NB4 (cell line): ENCODE measurements around the gene FAM20B.

Source experiments
- DNase-seq: peaks from one replicate; pipeline ENCODE4 v3.0.0; 2010; ENCODE audit warnings: low read depth
- H3K4me3 ChIP-seq: one replicate; pipeline ENCODE4 v1.5.1; 2011; ENCODE audit warnings: mild to moderate bottlenecking, low read depth, low read length, moderate library complexity
- MYC ChIP-seq: IDR thresholded peaks from 2 replicates; pipeline ENCODE4 v1.6.1; 2011; ENCODE audit warnings: low read depth, low read length
- POLR2A ChIP-seq: IDR thresholded peaks from 2 replicates; pipeline ENCODE4 v1.6.1; 2011; ENCODE audit warnings: mild to moderate bottlenecking; ENCODE audit not compliant: insufficient read length; ENCODE audit errors: extremely low read depth
- TF ChIP-seq, protein P1 (sequence below): IDR thresholded peaks from 2 replicates; pipeline ENCODE4 v1.6.1; 2011; ENCODE audit warnings: low read depth, low read length
- TF ChIP-seq, protein P2 (sequence below): IDR thresholded peaks from one replicate; pipeline ENCODE4 v1.5.1; 2012; ENCODE audit warnings: low read depth, low read length

FAM20B gene

DNA sequence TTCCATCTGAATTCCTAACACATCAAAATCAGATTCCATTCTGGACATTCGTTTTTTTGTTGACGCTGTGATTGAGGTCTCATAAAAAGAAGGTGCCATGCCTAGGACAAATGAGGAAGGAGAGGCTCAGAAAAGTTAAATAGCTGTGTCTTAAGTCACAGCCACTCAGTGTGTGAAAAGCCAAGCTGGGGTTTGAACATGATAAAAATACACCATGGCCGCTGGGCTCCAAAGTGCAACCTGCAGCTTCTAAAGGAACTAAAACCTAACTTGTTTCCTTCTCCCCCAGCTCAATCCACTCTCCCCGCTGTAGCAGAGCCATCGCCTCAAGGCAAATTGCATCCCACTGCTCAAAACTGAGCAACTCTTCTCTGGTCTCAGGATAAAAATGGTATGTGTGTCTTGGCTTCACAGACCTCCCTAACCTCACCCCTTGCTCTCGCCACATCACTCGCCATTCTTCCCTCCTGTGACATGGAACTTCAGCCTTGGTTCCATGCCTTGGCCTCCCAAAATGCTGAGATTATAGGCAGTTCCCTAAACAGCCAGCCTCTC, 22.1 kb upstream of the FAM20B start:
- no peak overlapping the region for H3K4me3 ChIP-seq
- DNase-seq: no peak
- TF ChIP-seq, protein P1, sequence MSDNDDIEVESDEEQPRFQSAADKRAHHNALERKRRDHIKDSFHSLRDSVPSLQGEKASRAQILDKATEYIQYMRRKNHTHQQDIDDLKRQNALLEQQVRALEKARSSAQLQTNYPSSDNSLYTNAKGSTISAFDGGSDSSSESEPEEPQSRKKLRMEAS: no peak
- TF ChIP-seq, protein P2, sequence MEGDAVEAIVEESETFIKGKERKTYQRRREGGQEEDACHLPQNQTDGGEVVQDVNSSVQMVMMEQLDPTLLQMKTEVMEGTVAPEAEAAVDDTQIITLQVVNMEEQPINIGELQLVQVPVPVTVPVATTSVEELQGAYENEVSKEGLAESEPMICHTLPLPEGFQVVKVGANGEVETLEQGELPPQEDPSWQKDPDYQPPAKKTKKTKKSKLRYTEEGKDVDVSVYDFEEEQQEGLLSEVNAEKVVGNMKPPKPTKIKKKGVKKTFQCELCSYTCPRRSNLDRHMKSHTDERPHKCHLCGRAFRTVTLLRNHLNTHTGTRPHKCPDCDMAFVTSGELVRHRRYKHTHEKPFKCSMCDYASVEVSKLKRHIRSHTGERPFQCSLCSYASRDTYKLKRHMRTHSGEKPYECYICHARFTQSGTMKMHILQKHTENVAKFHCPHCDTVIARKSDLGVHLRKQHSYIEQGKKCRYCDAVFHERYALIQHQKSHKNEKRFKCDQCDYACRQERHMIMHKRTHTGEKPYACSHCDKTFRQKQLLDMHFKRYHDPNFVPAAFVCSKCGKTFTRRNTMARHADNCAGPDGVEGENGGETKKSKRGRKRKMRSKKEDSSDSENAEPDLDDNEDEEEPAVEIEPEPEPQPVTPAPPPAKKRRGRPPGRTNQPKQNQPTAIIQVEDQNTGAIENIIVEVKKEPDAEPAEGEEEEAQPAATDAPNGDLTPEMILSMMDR: no peak
- no peak for TF ChIP-seq POLR2A
- TF ChIP-seq MYC: no peak

DNA sequence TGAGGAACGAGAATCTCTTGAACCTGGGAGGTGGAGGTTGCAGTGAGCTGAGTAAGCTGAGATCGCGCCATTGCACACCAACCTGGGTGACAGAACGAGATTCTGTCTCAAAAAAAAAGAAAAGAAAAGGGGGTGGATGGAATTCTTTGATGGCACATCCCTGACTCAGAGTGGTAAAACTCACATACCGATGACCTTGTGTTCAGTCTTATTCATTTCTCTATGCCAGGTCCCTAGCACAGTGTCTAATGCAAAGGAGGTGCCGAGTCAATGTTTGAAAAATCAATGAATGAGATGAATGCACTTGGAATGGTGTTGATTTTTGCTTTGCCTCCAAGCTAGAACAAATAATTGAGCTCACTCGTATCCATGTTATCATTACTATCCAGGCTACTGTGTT, 18.5 kb upstream of the FAM20B start:
- no peak for DNase-seq
- no peak for TF ChIP-seq MYC
- H3K4me3 ChIP-seq: no peak overlapping the region

DNA sequence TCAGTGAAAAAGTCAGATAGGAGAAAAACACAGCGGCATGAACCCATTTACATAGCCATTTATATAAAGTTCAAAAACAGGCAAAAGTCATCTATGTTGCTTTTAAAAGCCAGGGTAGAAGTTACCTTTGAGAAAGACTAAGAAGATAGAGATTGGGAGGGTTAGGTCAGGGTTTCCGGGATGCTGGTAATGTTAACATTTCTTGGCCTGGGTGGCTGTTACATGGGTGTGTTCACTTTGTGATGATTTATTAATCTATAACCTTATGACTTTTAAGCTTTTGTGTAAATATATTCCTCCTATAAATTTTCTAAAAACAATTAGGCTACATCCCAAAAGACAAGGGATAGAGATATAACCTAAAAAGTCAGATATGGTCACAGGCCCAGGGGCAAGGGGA, 15.0 kb upstream of the FAM20B start:
- no peak for DNase-seq
- no peak overlapping the region for H3K4me3 ChIP-seq
- TF ChIP-seq, protein P1: no peak
- no peak for TF ChIP-seq MYC
- TF ChIP-seq, protein P2: no peak

DNA sequence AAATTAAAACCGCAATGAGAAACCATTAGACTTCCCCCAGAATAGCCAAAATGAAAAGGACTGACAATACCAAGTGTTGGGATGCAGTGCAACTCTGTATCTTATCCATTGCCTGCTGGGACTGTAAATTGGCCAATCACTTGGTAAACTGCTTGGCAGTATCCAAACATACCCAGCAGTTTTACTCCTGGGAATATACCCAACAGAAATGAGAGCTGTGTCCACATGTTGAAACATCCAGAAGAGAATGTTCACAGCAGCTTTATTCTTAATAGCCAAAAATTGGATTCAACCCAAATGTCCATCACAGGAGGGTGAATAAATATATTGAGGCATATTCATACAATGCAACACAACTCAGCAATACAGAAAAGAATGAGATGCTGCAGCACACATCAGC, 13.7 kb upstream of the FAM20B start:
- H3K4me3 ChIP-seq: no peak overlapping the region
- no peak for DNase-seq
- TF ChIP-seq, protein P2: no peak
- TF ChIP-seq, protein P1: no peak
- no peak for TF ChIP-seq MYC
- TF ChIP-seq POLR2A: no peak

DNA sequence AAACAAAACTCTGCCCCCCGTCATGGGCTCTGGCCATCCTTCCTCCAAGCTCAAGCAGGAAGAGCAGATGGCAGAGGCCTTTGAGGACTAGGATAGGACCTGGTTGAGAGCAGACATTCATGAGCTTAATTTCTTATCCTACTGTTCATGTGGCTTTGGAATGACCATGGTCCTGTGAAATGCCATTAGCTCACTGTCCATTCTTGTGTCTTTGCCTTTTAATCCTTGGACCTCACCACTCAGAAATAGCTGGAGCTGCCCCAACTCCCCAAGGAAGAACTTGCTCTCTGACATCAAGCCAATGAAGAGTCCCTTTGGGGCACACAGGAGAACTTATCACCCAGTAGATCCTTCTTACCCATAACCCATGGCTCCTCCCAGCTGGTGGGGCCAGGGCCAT, 11.6 kb upstream of the FAM20B start:
- TF ChIP-seq POLR2A: no peak
- TF ChIP-seq, protein P2: no peak
- H3K4me3 ChIP-seq: no peak overlapping the region
- no peak for DNase-seq

DNA sequence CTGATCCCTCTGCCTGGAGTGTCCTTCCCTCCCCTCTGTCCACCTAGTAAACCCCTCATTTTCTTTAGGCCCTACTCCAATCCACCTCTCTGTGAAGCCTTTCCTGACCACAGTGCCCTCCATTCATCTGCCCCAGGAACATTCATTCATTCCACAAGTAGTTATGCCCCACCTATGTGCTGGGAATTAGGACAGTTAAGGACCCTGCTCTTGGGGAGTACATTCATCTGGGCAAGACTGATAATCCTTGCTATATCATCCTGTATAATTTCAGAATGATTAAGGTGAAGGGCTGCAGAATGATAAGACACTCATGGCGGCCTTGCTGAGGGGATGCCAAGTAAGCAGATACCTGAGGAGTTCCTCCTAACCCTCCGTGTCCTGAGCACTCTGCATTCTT, 10.3 kb upstream of the FAM20B start:
- DNase-seq: no peak
- TF ChIP-seq, protein P1: no peak
- TF ChIP-seq, protein P2: no peak
- no peak for TF ChIP-seq MYC
- no peak for TF ChIP-seq POLR2A
- H3K4me3 ChIP-seq: no peak overlapping the region
